Fibroblast of lung (primary cell): ENCODE data around the gene LOXHD1. TPM values are rescaled to one million over a fixed set of nuclear protein-coding genes. Genes with fewer than 3 reads are reported as not detected.

ENCODE experiments used
- DNase-seq, 2 donors: peaks; one replicate each; pipeline versions ENCODE4 v3.0.0 to v3.0.0-alpha.2; 2010; ENCODE audit warnings: low read depth in 2 of 2
- H2AFZ ChIP-seq: 2 replicates; pipeline ENCODE4 v1.5.1; 2012; ENCODE audit warnings: low read length, control low read depth, inconsistent platforms
- H3K27ac ChIP-seq: 2 replicates; pipeline ENCODE4 v1.5.1; 2011; ENCODE audit warnings: low read length, control low read depth; ENCODE audit not compliant: insufficient read depth
- H3K27me3 ChIP-seq: 2 replicates; pipeline ENCODE4 v1.5.1; 2011; ENCODE audit warnings: mild to moderate bottlenecking, low read length; ENCODE audit not compliant: control insufficient read depth, insufficient read depth
- H3K36me3 ChIP-seq: 2 replicates; pipeline ENCODE4 v1.5.1; 2011; ENCODE audit warnings: low read length; ENCODE audit not compliant: control insufficient read depth, insufficient read depth
- H3K4me1 ChIP-seq: 2 replicates; pipeline ENCODE4 v1.5.1; 2011; ENCODE audit warnings: low read length; ENCODE audit not compliant: control insufficient read depth, insufficient read depth; ENCODE audit errors: extremely low read depth
- H3K4me2 ChIP-seq: 2 replicates; pipeline ENCODE4 v1.5.1; 2011; ENCODE audit warnings: low read length, control low read depth; ENCODE audit not compliant: insufficient read depth; ENCODE audit errors: extremely low read depth
- H3K4me3 ChIP-seq, 4 experiments: fragments of 200-600 bp in 1 of 4; sonication (generic) in 1 of 4; replicated peaks in 1 of 4; 2 replicates each; pipeline ENCODE4 v1.5.1; 2011 to 2016; ENCODE audit warnings: low read length in 4 of 4, low read depth in 3 of 4, mild to moderate bottlenecking in 3 of 4, control low read depth in 2 of 4, inconsistent platforms in 1 of 4, mixed read lengths in 1 of 4; ENCODE audit not compliant: insufficient read depth in 1 of 4; ENCODE audit errors: control extremely low read depth in 1 of 4
- H3K79me2 ChIP-seq: 2 replicates; pipeline ENCODE4 v1.5.1; 2012; ENCODE audit warnings: mild to moderate bottlenecking, low read length, inconsistent platforms; ENCODE audit not compliant: control insufficient read depth, insufficient read depth
- H3K9ac ChIP-seq: 2 replicates; pipeline ENCODE4 v1.5.1; 2011; ENCODE audit warnings: mild to moderate bottlenecking, low read length, control low read depth; ENCODE audit not compliant: insufficient read depth
- H3K9me3 ChIP-seq: 2 replicates; pipeline ENCODE4 v1.5.1; 2012; ENCODE audit warnings: low read depth, low read length; ENCODE audit not compliant: control insufficient read depth, insufficient read depth
- H4K20me1 ChIP-seq: 2 replicates; pipeline ENCODE4 v1.5.1; 2011; ENCODE audit warnings: low read length; ENCODE audit not compliant: control insufficient read depth, insufficient read depth; ENCODE audit errors: extremely low read depth
- CTCF ChIP-seq, 2 donors: IDR thresholded peaks in 1 of 2; conservative IDR thresholded peaks in 1 of 2; 1 replicate in 1 of 2; 2 replicates in 1 of 2; pipeline ENCODE4 v1.5.1; 2011 to 2012; ENCODE audit warnings: low read length in 2 of 2, control low read depth in 1 of 2, inconsistent platforms in 1 of 2, low read depth in 1 of 2, mild to moderate bottlenecking in 1 of 2
- EZH2 ChIP-seq: IDR thresholded peaks from 2 replicates; pipeline ENCODE4 v1.5.1; 2012; ENCODE audit warnings: low read length, control low read depth, mild to moderate bottlenecking; ENCODE audit errors: missing control alignments
- polyA plus RNA-seq, 2 donors: library from polyadenylated mRNA; depleted of rRNA in 1 of 2; stranded (reverse) in 1 of 2; unstranded in 1 of 2; fragments of >200 nt; gene quantifications; 2 replicates each; pipeline ENCODE4 v1.2.1, GENCODE V29; 2011 to 2012; ENCODE audit warnings: missing spikeins in 1 of 2
- total RNA-seq: library from RNA; depleted of rRNA; stranded (reverse); fragments of >200 nt; gene quantifications from 2 replicates; pipeline ENCODE4 v1.2.1, GENCODE V29; 2014

The LOXHD1 gene
- total and polyA plus RNA-seq, 2 donors (not counting 1 experiment from before 2014, with no cell fraction given): not detected

GRCh38 chr18:46693996-46694395, 37.0 kb upstream of the LOXHD1 start:
- Histone ChIP-seq H3K79me2 (no peaks in the 10 kb centered on the region), H3K9ac (no peak overlapping the region), H3K36me3 (no peaks in the 10 kb centered on the region), H2AFZ (no peak overlapping the region), H4K20me1 (no peaks in the 10 kb centered on the region), H3K4me3 (no peak overlapping the region), H3K27me3 (no peaks in the 10 kb centered on the region), H3K27ac (no peak overlapping the region), H3K9me3 (no peaks in the 10 kb centered on the region), H3K4me2 (no peak overlapping the region), H3K4me1 (no peaks in the 10 kb centered on the region)
- no peak for TF ChIP-seq EZH2
- no peak for TF ChIP-seq CTCF (conservative IDR thresholded peaks at IDR 0.05 in 1 of 2, IDR thresholded peaks at IDR 0.05 in 1 of 2; ENCODE audit: low read depth in 1 of 2, low read length in 2 of 2)
- no peak for DNase-seq

GRCh38 chr18:46688853-46689525, 32.0 kb upstream of the LOXHD1 start:
- no peaks in the 10 kb centered on the region for H3K4me1 ChIP-seq
- H3K4me3 ChIP-seq: no peak overlapping the region
- no peaks in the 10 kb centered on the region for H3K27me3 ChIP-seq
- TF ChIP-seq EZH2 (no peak), CTCF (conservative IDR thresholded peaks at IDR 0.05 in 1 of 2, IDR thresholded peaks at IDR 0.05 in 1 of 2; ENCODE audit: low read depth in 1 of 2, low read length in 2 of 2) (no peak)
- no peak for DNase-seq
- no peaks in the 10 kb centered on the region for H4K20me1 ChIP-seq
- H3K79me2 ChIP-seq: no peaks in the 10 kb centered on the region
- H2AFZ ChIP-seq: no peak overlapping the region
- H3K9ac ChIP-seq: no peak overlapping the region
- no peaks in the 10 kb centered on the region for H3K36me3 ChIP-seq
- H3K9me3 ChIP-seq: no peaks in the 10 kb centered on the region
- no peak overlapping the region for H3K27ac ChIP-seq
- no peak overlapping the region for H3K4me2 ChIP-seq

GRCh38 chr18:46686186-46686585, 29.2 kb upstream of the LOXHD1 start:
- Histone ChIP-seq H3K4me2 (no peak overlapping the region), H3K4me3 (no peak overlapping the region)

More at GRCh38 chr18:46686186-46686585, 29.2 kb upstream of the LOXHD1 start:
- no peaks in the 10 kb centered on the region for H3K4me1 ChIP-seq
- H3K27ac ChIP-seq: no peak overlapping the region
- H3K9me3 ChIP-seq: no peaks in the 10 kb centered on the region
- no peaks in the 10 kb centered on the region for H3K27me3 ChIP-seq
- H3K9ac ChIP-seq: no peak overlapping the region
- H3K79me2 ChIP-seq: no peaks in the 10 kb centered on the region
- H3K36me3 ChIP-seq: no peaks in the 10 kb centered on the region
- no peak for DNase-seq
- H4K20me1 ChIP-seq: no peaks in the 10 kb centered on the region
- H2AFZ ChIP-seq: no peak overlapping the region
- no peak for TF ChIP-seq EZH2
- TF ChIP-seq CTCF (conservative IDR thresholded peaks at IDR 0.05 in 1 of 2, IDR thresholded peaks at IDR 0.05 in 1 of 2; ENCODE audit: low read depth in 1 of 2, low read length in 2 of 2): no peak
